22Rv1 (cell line): Measurements from ENCODE around the gene EFCAB9.

Experiments
- H3K27ac ChIP-seq: fragments of 450-650 bp; 2 replicates; pipeline ENCODE4 v1.5.1; 2017
- ZFX ChIP-seq: fragments of 450-650 bp; IDR thresholded peaks from 2 replicates; pipeline ENCODE4 v1.6.1; 2017; ENCODE audit warnings: antibody characterized with exemption, borderline replicate concordance
- TF ChIP-seq, protein P1 (sequence below): fragments of 450-650 bp; IDR thresholded peaks from 2 replicates; pipeline ENCODE4 v1.5.1; 2017; ENCODE audit warnings: mild to moderate bottlenecking

Gene EFCAB9

DNA sequence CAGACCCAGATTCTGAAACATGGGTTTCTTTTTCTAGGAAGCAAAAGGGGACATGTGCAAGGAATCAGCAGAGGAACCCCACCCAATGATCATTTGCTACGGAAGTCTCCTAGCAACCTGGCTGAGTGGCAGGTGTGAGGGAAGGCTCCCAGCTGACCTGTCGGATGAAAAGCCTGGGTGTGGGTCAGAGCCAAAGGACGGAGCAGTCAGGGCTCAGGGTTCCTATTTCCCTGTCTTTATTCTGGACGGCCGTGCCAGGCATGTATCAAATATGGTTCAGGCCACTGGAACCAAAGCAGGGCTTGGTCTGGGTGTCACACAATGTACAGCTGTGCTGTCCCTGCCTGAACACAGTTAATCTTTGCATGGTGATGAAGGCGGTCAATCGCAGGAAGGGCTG lies 26.1 kb upstream of the EFCAB9 start:
- H3K27ac ChIP-seq: no peak overlapping the region
- TF ChIP-seq, protein P1, sequence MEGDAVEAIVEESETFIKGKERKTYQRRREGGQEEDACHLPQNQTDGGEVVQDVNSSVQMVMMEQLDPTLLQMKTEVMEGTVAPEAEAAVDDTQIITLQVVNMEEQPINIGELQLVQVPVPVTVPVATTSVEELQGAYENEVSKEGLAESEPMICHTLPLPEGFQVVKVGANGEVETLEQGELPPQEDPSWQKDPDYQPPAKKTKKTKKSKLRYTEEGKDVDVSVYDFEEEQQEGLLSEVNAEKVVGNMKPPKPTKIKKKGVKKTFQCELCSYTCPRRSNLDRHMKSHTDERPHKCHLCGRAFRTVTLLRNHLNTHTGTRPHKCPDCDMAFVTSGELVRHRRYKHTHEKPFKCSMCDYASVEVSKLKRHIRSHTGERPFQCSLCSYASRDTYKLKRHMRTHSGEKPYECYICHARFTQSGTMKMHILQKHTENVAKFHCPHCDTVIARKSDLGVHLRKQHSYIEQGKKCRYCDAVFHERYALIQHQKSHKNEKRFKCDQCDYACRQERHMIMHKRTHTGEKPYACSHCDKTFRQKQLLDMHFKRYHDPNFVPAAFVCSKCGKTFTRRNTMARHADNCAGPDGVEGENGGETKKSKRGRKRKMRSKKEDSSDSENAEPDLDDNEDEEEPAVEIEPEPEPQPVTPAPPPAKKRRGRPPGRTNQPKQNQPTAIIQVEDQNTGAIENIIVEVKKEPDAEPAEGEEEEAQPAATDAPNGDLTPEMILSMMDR: no peak
- no peak for TF ChIP-seq ZFX

DNA sequence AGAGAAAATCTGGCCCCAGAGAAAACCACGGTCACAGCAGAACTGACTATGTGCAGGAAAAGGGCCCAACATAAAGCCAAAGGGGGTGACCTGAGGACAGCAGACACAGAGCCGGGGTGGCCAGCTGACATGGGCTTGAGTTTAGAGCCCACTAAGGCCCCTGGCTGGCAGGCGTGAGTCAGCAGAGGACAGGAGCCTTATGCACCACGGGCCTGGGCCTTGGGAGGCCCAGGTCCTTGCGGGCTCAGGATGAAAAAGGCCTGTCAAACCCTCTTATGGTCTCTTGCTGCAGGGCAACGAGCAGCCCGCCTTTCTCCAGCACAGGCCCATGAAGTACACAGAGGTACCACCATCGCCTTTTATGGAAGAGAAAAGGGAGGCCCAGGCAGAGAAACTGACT lies 25.7 kb upstream of the EFCAB9 start:
- TF ChIP-seq, protein P1: no peak
- no peak for TF ChIP-seq ZFX
- no peak overlapping the region for H3K27ac ChIP-seq

DNA sequence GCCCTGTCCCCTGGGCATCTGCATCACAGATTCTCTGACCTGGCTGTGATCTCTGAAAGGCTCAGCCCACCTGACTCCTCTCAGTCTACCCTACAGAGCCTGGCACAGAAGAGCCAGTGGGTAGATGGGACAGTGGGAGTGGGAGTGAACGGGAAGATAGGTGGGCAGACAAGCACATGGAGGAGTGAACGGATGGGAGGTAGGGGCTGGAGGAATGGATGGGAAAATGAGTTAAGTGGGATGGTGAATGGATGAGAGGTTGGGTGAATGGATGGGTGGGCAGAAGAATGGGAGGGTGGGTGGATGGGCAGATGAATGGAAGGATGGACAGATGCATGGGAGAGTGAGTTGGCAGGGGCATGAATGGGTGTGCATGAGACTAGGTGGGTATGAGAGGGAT lies 24.8 kb upstream of the EFCAB9 start:
- no peak for TF ChIP-seq ZFX
- TF ChIP-seq, protein P1: no peak
- H3K27ac ChIP-seq: no peak overlapping the region

DNA sequence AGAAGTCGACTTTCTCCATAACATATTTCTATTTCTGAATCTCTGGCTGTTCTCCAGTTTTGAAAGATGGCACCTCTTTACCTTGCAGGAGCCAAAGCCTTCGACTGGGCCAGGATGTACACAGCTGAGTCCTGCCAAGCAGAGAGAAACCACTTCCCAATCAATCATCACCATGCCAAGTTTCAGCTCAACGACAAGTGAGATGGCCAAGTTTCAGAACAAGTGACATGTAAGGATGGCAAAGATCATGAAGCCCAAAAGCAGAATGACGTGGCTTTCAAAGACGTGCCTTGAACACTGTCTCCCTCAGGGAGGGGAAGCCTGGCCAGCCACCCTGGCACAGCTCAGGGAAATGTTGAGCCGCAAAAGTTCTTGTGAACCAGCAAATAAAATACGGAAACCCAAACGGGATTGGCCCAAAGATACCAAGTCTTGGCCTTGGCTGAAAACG lies 23.7 kb upstream of the EFCAB9 start:
- TF ChIP-seq, protein P1: no peak
- no peak for TF ChIP-seq ZFX
- no peak overlapping the region for H3K27ac ChIP-seq

DNA sequence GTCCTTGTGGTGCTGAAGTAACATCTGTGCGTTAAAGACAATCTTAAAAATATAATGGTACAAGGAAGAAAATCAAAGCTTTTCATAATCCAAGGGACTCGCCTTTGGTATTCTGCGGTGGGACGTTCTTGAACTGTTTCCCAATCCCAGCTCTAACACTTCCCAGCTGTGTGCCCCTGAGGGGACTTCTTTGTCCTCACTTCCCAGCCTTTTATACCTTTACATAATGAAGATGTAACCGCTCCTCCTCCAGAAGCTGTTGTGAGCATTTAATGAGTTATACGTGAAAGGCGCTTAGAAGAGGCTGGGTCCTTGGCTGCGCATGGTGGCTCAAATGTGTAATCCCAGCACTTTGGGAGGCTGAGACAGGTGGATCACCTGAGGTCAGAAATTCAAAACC lies 22.9 kb upstream of the EFCAB9 start:
- TF ChIP-seq ZFX: no peak
- TF ChIP-seq, protein P1: no peak
- no peak overlapping the region for H3K27ac ChIP-seq

DNA sequence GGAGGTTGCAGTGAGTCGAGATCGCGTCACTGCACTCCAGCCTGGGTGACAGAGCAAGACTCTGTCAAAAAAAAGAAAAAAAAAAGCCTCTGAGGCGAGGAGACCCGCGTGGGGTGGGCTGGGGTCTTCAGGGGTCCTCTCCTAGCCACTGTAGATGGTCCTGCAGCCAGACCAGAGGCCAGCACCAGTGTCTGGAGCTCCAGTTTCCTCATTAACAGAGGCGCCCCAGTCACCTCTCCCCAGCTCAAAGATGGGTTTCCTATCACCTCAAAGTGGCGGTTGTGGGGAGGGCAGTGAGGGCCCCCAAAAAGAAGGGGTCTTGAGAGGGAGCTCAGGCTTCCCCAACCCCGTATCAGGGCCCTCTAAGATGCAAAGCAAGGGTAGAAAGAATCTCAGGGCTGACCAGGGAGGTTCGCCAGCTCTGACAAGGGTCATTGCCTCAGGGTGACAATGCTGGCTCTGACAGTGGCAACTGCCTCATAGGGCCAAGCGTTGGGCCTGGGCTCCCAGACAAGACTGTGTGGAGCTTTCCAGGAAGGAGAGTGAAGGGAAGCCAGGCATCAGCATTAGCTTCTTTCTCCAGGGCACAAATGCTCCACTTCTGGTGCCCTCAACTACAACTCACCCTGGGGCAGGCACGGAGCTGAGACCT lies 20.9 kb upstream of the EFCAB9 start:
- H3K27ac ChIP-seq: no peak overlapping the region
- TF ChIP-seq, protein P1: no peak
- TF ChIP-seq ZFX: no peak

DNA sequence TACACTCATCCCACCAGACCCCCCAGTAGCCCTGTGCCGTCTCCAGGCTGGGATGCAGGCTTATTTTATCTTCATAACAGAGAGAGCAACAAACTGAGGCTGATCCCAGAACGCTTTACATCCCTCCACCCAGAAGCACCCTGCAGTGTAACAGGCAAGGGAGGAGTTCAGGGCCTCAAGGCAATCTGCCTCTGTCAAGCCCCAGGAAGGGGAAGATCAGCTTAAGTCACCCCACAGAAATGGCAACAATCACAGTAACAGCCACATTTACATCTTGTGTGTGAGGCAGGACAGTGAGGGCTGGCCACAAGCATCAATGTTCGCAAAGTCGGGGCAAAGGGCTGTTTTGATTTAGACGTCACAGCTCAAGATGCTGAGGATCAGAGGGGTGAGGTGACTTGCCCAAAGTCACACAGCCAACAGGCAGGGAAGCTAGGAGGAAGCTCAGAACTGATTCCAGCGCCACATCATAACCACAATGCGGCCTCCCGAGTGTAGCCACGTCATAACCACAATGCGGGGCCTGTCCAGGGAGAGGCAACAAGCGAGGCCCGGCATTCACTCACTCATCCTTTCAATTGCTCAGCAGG lies 20.3 kb upstream of the EFCAB9 start:
- no peak overlapping the region for H3K27ac ChIP-seq
- TF ChIP-seq ZFX: no peak
- TF ChIP-seq, protein P1: no peak
